ENCODE measurements around the gene CLSTN3.

DNA sequence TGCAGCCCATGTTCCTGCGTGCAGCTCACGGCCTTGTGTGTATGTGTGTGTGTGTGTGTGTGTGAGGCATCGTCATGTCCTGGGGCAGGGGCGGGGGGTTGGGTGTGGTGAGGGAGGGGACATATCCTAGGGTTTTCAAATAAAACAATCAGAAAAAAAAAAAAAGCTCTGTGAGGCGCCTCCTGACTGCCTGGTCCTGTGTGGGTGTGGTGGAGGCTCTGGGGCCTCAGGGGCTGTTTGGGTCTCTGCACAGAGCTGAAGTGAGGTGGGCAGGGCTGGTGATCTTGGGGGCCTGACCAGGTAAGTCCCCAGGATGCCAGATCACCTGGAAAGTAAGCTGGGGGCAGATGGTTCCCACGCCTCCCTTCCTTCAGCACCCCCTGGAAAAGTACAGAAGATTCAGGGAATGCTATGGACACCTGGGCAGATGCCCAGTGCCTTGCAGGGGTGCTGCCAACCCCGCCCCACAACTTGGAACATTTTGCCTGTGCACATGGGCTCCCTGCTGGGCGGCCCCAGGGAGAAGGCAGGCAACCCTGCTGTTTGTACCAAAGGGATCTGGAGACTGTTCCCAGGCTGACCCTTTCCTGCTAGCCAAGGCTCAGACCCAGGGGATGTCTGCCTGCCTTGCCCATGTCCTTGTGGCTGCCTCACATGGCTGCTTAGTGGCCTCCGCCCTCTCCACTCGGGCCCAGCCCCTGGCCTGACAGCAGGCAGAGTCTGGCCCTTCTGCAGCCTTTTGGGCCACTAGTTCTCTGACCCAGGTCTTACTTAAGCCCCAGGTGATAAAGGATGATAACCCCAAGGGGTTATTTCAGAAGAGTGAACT lies 28.8 kb downstream of the CLSTN3 start:
- TF ChIP-seq EZH2 (IDR thresholded peaks at IDR 0.05; ENCODE audit: borderline replicate concordance, low read depth, low read length, severe bottlenecking) (no peak), POLR2AphosphoS5 (IDR thresholded peaks at IDR 0.05; ENCODE audit: insufficient read depth, low read depth, low read length) (no peak), FOS (IDR thresholded peaks at IDR 0.05; ENCODE audit: borderline replicate concordance, insufficient read depth, low read length) (no peak), POLR2A (IDR thresholded peaks at IDR 0.05; ENCODE audit: low read depth, low read length) (no peak), JUN (IDR thresholded peaks at IDR 0.05; ENCODE audit: borderline replicate concordance, insufficient read depth, insufficient read length, low read depth) (no peak), MYC (IDR thresholded peaks at IDR 0.05; ENCODE audit: low read depth, low read length) (no peak)
- TF ChIP-seq, protein P1, sequence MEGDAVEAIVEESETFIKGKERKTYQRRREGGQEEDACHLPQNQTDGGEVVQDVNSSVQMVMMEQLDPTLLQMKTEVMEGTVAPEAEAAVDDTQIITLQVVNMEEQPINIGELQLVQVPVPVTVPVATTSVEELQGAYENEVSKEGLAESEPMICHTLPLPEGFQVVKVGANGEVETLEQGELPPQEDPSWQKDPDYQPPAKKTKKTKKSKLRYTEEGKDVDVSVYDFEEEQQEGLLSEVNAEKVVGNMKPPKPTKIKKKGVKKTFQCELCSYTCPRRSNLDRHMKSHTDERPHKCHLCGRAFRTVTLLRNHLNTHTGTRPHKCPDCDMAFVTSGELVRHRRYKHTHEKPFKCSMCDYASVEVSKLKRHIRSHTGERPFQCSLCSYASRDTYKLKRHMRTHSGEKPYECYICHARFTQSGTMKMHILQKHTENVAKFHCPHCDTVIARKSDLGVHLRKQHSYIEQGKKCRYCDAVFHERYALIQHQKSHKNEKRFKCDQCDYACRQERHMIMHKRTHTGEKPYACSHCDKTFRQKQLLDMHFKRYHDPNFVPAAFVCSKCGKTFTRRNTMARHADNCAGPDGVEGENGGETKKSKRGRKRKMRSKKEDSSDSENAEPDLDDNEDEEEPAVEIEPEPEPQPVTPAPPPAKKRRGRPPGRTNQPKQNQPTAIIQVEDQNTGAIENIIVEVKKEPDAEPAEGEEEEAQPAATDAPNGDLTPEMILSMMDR (IDR thresholded peaks at IDR 0.05; ENCODE audit: extremely low read depth in 1 of 2, insufficient read depth in 1 of 2, low read depth in 1 of 2, low read length in 2 of 2) = no peak
- TF ChIP-seq, protein P2, sequence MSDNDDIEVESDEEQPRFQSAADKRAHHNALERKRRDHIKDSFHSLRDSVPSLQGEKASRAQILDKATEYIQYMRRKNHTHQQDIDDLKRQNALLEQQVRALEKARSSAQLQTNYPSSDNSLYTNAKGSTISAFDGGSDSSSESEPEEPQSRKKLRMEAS (IDR thresholded peaks at IDR 0.05; ENCODE audit: insufficient read depth, insufficient read length) = no peak

All from endothelial cell of umbilical vein (primary cell).